HepG2 (cell line): ENCODE results near the gene SP5. TPM values are rescaled to one million over a fixed set of nuclear protein-coding genes. Genes with fewer than 3 reads are reported as not detected.

Source experiments
- ATF2 ChIP-seq: sonication (generic); formaldehyde crosslinking; IDR thresholded peaks from 2 replicates; pipeline ENCODE4 v1.4.0; 2020; ENCODE audit warnings: missing genetic modification reagents
- BHLHE40 ChIP-seq: IDR thresholded peaks from 2 replicates; pipeline ENCODE4 v1.6.1; 2011; ENCODE audit warnings: low read length, improper control_type of control experiment
- CBX2 ChIP-seq, 2 experiments: fragments of 200-600 bp in 1 of 2; sonication (generic); formaldehyde crosslinking in 1 of 2; IDR thresholded peaks; 2 replicates each; pipeline versions ENCODE4 v1.7.0 to v1.8.1; 2018 to 2022; ENCODE audit warnings: low read depth in 2 of 2, low read length in 1 of 2, mild to moderate bottlenecking in 1 of 2, missing genetic modification reagents in 1 of 2
- CHD4 ChIP-seq: fragments of 200-600 bp; sonication (generic); IDR thresholded peaks from 2 replicates; pipeline ENCODE4 v1.7.0; 2017; ENCODE audit warnings: mild to moderate bottlenecking, low read length, borderline replicate concordance
- FOXO4 ChIP-seq: sonication (generic); formaldehyde crosslinking; conservative IDR thresholded peaks from 2 replicates; pipeline ENCODE4 v1.8.1; 2023; ENCODE audit warnings: missing genetic modification reagents
- GFI1 ChIP-seq: sonication (generic); formaldehyde crosslinking; IDR thresholded peaks from 2 replicates; pipeline ENCODE4 v1.5.0; 2020; ENCODE audit warnings: missing genetic modification reagents, mild to moderate bottlenecking, borderline replicate concordance
- HNRNPH1 ChIP-seq: fragments of 200-400 bp; formaldehyde crosslinking; optimal IDR thresholded peaks from 2 replicates; pipeline ENCODE3; 2017; ENCODE audit warnings: mild to moderate bottlenecking, low read depth, low read length
- HOXA3 ChIP-seq: sonication (generic); formaldehyde crosslinking; IDR thresholded peaks from 2 replicates; pipeline ENCODE4 v1.5.0; 2020; ENCODE audit warnings: missing genetic modification reagents
- KMT2A ChIP-seq: sonication (generic); formaldehyde crosslinking; IDR thresholded peaks from 2 replicates; pipeline ENCODE4 v1.4.0; 2020; ENCODE audit warnings: missing genetic modification reagents
- MATR3 ChIP-seq: sonication (generic); formaldehyde crosslinking; IDR thresholded peaks from 2 replicates; pipeline ENCODE4 v1.4.0; 2020; ENCODE audit warnings: missing genetic modification reagents
- MXI1 ChIP-seq: IDR thresholded peaks from 3 replicates; pipeline ENCODE4 v1.6.1; 2012; ENCODE audit warnings: low read depth, low read length, inconsistent platforms, borderline replicate concordance
- PAF1 ChIP-seq: IDR thresholded peaks from 2 replicates; pipeline ENCODE4 v1.6.1; 2016; ENCODE audit warnings: missing genetic modification reagents, missing compliant biosample characterization
- POLR2G ChIP-seq: fragments of 200-400 bp; formaldehyde crosslinking; IDR thresholded peaks from 2 replicates; pipeline ENCODE4 v1.6.1; 2018; ENCODE audit warnings: mild to moderate bottlenecking, low read depth, low read length, moderate library complexity
- PRMT3 ChIP-seq: sonication (generic); formaldehyde crosslinking; IDR thresholded peaks from 2 replicates; pipeline ENCODE4 v1.8.1; 2022; ENCODE audit warnings: low read depth, mild to moderate bottlenecking, moderate library complexity, missing genetic modification reagents, borderline replicate concordance
- SP4 ChIP-seq: sonication (generic); formaldehyde crosslinking; IDR thresholded peaks from 2 replicates; pipeline ENCODE4 v1.8.1; 2023; ENCODE audit warnings: mild to moderate bottlenecking, missing genetic modification reagents
- ZNF263 ChIP-seq: sonication (generic); formaldehyde crosslinking; IDR thresholded peaks from 2 replicates; pipeline ENCODE4 v1.4.0; 2020; ENCODE audit warnings: missing genetic modification reagents
- ZNF281 ChIP-seq: sonication (generic); formaldehyde crosslinking; IDR thresholded peaks from 2 replicates; pipeline ENCODE4 v1.4.0; 2020; ENCODE audit warnings: missing genetic modification reagents, borderline replicate concordance
- ZNF343 ChIP-seq: sonication (generic); formaldehyde crosslinking; IDR thresholded peaks from 2 replicates; pipeline ENCODE4 v1.4.0; 2020; ENCODE audit warnings: mild to moderate bottlenecking, missing genetic modification reagents
- ZNF569 ChIP-seq: sonication (generic); formaldehyde crosslinking; IDR thresholded peaks from 2 replicates; pipeline ENCODE4 v1.5.0; 2020; ENCODE audit warnings: mild to moderate bottlenecking, missing genetic modification reagents, moderate library complexity, borderline replicate concordance
- ZNF577 ChIP-seq: sonication (generic); formaldehyde crosslinking; IDR thresholded peaks from 2 replicates; pipeline ENCODE4 v1.4.0; 2020; ENCODE audit warnings: mild to moderate bottlenecking, low read depth, missing genetic modification reagents, borderline replicate concordance
- ZNF589 ChIP-seq: sonication (generic); formaldehyde crosslinking; conservative IDR thresholded peaks from 2 replicates; pipeline ENCODE4 v1.8.0; 2022; ENCODE audit warnings: mild to moderate bottlenecking, moderate library complexity, missing genetic modification reagents
- ZSCAN5A ChIP-seq: sonication (generic); formaldehyde crosslinking; IDR thresholded peaks from 2 replicates; pipeline ENCODE4 v1.8.0; 2022; ENCODE audit warnings: mild to moderate bottlenecking, missing genetic modification reagents, borderline replicate concordance
- polyA plus RNA-seq, 8 experiments: library from polyadenylated mRNA; depleted of rRNA in 3 of 8; stranded (reverse) in 7 of 8; unstranded in 1 of 8; fragments of >200 nt; fragmentation: Illumina TruSeq in 4 of 8; extraction: Trizol in 4 of 8; gene quantifications; 2 replicates each; pipeline versions ENCODE4 v1.2.1 to v1.2.3, GENCODE V29; 2011 to 2016; ENCODE audit warnings: low read depth in 4 of 8, missing spikeins in 1 of 8, mixed read lengths in 1 of 8; ENCODE audit not compliant: insufficient read depth in 1 of 8
- total RNA-seq, 5 experiments: library from RNA; depleted of rRNA; stranded (reverse); fragments of >200 nt; fragmentation: Illumina TruSeq; extraction: Trizol; gene quantifications; 2 replicates each; pipeline ENCODE4 v1.2.3, GENCODE V29; 2016; ENCODE audit warnings: low read depth in 1 of 5

The SP5 gene
- total and polyA plus RNA-seq, 2 of the 13 experiments (the other 11 are each of a cell fraction or from before 2014, with no cell fraction given) = 50.8 to 119 TPM

GRCh38 chr2:170712653-170713542, 2.2 kb upstream of the SP5 start (continued):
- TF ChIP-seq ZSCAN5A (CRISPR knock-in tag) (0 out of 2 replicates have a peak, but pooled peaks have one; percentile 45), MXI1 (no peak), HOXA3 (no peak; the same call in 1 of the 2 replicates), HNRNPH1 (peak; percentile 23), SP4 (no peak), PAF1 (CRISPR knock-in tag) (no peak), POLR2G (peak; percentile 22), ZNF263 (CRISPR knock-in tag) (no peak), MATR3 (no peak), BHLHE40 (no peak), FOXO4 (CRISPR knock-in tag) (no peak; the same call in 1 of the 2 replicates), ZNF281 (CRISPR knock-in tag) (no peak), ZNF577 (CRISPR knock-in tag) (no peak), ATF2 (no peak), CHD4 (peak; percentile 86; the same call in 1 of the 2 replicates), ZNF569 (no peak), PRMT3 (0 out of 2 replicates have a peak, but pooled peaks have one; percentile 22), ZNF589 (no peak), GFI1 (CRISPR knock-in tag) (peak; percentile 1; the same call in 1 of the 2 replicates), ZNF343 (no peak), CBX2 (IDR thresholded peaks at IDR 0.05; ENCODE audit: low read depth, low read length) (no peak), CBX2 (CRISPR knock-in tag; IDR thresholded peaks at IDR 0.05; ENCODE audit: low read depth) (peak; percentile 50; the same call in 1 of the 2 replicates), KMT2A (CRISPR knock-in tag) (peak; percentile 14; the same call in 1 of the 2 replicates)
